PFSK-1 (cell line): Measurements from ENCODE around the gene SGMS2.

ENCODE experiments used
- POLR2AphosphoS5 ChIP-seq: IDR thresholded peaks from 2 replicates; pipeline ENCODE4 v1.6.1; 2012; ENCODE audit warnings: low read depth, mild to moderate bottlenecking, control low read depth, low read length, moderate library complexity
- SIN3A ChIP-seq: IDR thresholded peaks from 2 replicates; pipeline ENCODE4 v1.6.1; 2012; ENCODE audit warnings: mild to moderate bottlenecking, low read length, moderate library complexity, borderline replicate concordance; ENCODE audit not compliant: insufficient read depth
- TAF1 ChIP-seq: IDR thresholded peaks from 2 replicates; pipeline ENCODE4 v1.6.1; 2012; ENCODE audit warnings: low read length, control low read depth, borderline replicate concordance; ENCODE audit not compliant: insufficient read depth
- TF ChIP-seq, protein P1 (sequence below), 2 experiments: IDR thresholded peaks; 2 replicates each; pipeline versions ENCODE4 v1.6.1 to v1.8.0; 2011 to 2012; ENCODE audit warnings: low read depth in 2 of 2, low read length in 2 of 2, control low read depth in 1 of 2, inconsistent platforms in 1 of 2, mild to moderate bottlenecking in 1 of 2, moderate library complexity in 1 of 2; ENCODE audit not compliant: insufficient read depth in 1 of 2

DNA sequence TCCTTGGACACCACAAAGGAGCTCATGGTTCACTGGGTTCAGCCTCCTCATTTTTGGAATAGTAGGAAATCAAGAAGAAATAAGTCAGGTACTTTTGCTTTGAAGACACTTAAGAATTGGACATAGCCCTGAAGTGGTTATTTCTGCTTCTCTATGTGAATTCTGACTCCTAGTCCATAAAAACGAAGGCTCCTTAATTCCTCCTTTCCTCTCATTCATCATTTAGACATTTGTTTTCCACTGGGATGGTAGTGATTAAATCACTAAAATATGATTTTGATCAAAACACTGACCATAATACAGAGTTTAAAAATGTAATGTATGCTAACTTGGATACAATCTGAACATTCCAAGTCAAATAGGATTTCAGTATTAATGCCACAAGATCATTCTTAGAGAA lies 71.9 kb downstream of the SGMS2 start:
- TF ChIP-seq POLR2AphosphoS5: no peak
- TF ChIP-seq, protein P1, sequence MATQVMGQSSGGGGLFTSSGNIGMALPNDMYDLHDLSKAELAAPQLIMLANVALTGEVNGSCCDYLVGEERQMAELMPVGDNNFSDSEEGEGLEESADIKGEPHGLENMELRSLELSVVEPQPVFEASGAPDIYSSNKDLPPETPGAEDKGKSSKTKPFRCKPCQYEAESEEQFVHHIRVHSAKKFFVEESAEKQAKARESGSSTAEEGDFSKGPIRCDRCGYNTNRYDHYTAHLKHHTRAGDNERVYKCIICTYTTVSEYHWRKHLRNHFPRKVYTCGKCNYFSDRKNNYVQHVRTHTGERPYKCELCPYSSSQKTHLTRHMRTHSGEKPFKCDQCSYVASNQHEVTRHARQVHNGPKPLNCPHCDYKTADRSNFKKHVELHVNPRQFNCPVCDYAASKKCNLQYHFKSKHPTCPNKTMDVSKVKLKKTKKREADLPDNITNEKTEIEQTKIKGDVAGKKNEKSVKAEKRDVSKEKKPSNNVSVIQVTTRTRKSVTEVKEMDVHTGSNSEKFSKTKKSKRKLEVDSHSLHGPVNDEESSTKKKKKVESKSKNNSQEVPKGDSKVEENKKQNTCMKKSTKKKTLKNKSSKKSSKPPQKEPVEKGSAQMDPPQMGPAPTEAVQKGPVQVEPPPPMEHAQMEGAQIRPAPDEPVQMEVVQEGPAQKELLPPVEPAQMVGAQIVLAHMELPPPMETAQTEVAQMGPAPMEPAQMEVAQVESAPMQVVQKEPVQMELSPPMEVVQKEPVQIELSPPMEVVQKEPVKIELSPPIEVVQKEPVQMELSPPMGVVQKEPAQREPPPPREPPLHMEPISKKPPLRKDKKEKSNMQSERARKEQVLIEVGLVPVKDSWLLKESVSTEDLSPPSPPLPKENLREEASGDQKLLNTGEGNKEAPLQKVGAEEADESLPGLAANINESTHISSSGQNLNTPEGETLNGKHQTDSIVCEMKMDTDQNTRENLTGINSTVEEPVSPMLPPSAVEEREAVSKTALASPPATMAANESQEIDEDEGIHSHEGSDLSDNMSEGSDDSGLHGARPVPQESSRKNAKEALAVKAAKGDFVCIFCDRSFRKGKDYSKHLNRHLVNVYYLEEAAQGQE (IDR thresholded peaks at IDR 0.05; ENCODE audit: insufficient read depth in 1 of 2, low read depth in 2 of 2, low read length in 2 of 2): no peak
- no peak for TF ChIP-seq TAF1
- TF ChIP-seq SIN3A: no peak
